ENCODE results near the gene RAET1G. TPM values are rescaled to one million over a fixed set of nuclear protein-coding genes. Genes with fewer than 3 reads are reported as not detected.

Gene RAET1G
- total RNA-seq, 1 donor from 2014 or later = not detected

GRCh38 chr6:149965194-149966020 lies 42.5 kb upstream of the RAET1G start:
- no peaks in the 10 kb centered on the region for H3K9me3 Mint-ChIP-seq
- H3K4me3 Mint-ChIP-seq = peak overlapping the region; percentile 91
- CTCF ChIA-PET = interaction anchor here (0.7 kb wide), 1 partner anchor 9 kb away, joined by 3 read pairs; no protein-coding TSS in a partner anchor
- peaks cover 27% of the 10 kb centered on the region for H3K4me1 Mint-ChIP-seq
- peak overlapping the region; percentile 13 for H3K27ac Mint-ChIP-seq
- H3K27me3 Mint-ChIP-seq = peaks cover 78% of the 10 kb centered on the region
- TF ChIP-seq, protein P1, sequence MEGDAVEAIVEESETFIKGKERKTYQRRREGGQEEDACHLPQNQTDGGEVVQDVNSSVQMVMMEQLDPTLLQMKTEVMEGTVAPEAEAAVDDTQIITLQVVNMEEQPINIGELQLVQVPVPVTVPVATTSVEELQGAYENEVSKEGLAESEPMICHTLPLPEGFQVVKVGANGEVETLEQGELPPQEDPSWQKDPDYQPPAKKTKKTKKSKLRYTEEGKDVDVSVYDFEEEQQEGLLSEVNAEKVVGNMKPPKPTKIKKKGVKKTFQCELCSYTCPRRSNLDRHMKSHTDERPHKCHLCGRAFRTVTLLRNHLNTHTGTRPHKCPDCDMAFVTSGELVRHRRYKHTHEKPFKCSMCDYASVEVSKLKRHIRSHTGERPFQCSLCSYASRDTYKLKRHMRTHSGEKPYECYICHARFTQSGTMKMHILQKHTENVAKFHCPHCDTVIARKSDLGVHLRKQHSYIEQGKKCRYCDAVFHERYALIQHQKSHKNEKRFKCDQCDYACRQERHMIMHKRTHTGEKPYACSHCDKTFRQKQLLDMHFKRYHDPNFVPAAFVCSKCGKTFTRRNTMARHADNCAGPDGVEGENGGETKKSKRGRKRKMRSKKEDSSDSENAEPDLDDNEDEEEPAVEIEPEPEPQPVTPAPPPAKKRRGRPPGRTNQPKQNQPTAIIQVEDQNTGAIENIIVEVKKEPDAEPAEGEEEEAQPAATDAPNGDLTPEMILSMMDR (IDR thresholded peaks at IDR 0.05) = no peak
- no peak for ATAC-seq (ENCODE audit: low read depth)
- POLR2A ChIA-PET = interaction anchor here (0.5 kb wide), 1 partner anchor 832 kb away, joined by 4 read pairs; no protein-coding TSS in a partner anchor
- DNase-seq = no peak
- intact Hi-C loops (cut with micrococcal nuclease) = no loop called here
- H3K36me3 Mint-ChIP-seq (ENCODE audit: low read depth) = peaks cover 2% of the 10 kb centered on the region

DNA sequence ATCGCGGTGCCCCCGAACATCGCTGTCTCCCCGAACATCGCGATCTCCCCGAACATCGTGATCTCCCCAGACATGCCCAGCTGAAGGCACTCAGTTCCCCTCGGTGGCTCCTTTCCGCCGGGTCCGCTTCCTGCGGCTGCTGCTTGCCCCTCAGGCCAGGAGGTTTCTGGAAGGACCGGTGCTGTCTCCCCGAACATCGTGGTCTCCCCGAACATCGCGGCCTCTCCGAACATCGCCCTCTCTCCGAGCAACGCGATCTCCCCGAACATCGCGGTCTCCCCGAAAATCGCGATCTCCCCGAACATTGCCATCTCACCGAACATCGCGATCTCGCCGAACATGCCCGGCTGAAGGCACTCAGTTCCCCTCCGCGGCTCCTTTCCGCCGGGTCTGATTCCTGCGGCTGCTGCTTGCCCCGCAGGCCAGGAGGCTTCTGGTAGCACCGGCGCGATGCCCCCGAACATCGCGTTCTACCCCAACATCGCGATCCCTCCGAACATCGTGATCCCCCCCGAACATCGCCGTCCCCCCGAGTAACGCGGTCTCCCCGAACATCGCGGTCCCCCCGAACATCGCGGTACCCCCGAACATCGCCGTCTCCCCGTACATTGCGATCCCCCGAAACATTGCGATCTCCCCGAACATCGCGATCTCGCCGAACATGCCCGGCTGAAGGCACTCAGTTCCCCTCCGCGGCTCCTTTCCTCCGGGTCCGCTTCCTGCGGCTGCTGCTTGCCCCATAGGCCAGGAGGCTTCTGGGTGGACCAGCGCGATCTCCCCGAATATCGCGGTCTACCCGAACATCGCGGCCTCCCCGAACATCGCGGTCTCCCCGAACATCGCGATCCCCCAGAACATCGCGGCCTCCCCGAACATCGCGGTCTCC lies 41.6 kb upstream of the RAET1G start:
- intact Hi-C loops (cut with micrococcal nuclease) = no loop called here
- POLR2A ChIA-PET = interaction anchor here (0.6 to 1.2 kb wide), 4 partner anchors 19 to 40 kb away, joined by 3 to 8 read pairs (median 4); no protein-coding TSS in a partner anchor
- Mint-ChIP-seq H3K27me3 (peaks cover 72% of the 10 kb centered on the region), H3K4me3 (peak overlapping the region; percentile 91), H3K9me3 (no peaks in the 10 kb centered on the region), H3K36me3 (ENCODE audit: low read depth) (peaks cover 2% of the 10 kb centered on the region), H3K27ac (peak overlapping the region; percentile 81), H3K4me1 (peaks cover 27% of the 10 kb centered on the region)
- CTCF ChIA-PET = interaction anchor here (0.6 kb wide), 1 partner anchor 53 kb away, joined by 3 read pairs; no protein-coding TSS in a partner anchor
- ATAC-seq (ENCODE audit: low read depth) = peak; percentile 3
- TF ChIP-seq, protein P1 (IDR thresholded peaks at IDR 0.05) = no peak
- DNase-seq = no peak

- Mint-ChIP-seq H3K4me1 (peaks cover 27% of the 10 kb centered on the region), H3K27ac (peak within 1 kb of the TSS; percentile 81), H3K27me3 (peaks cover 72% of the 10 kb centered on the region), H3K4me3 (peak within 1 kb of the TSS; percentile 91), H3K36me3 (ENCODE audit: low read depth) (peaks cover 2% of the 10 kb centered on the region), H3K9me3 (no peaks in the 10 kb centered on the region)
- ChIA-PET POLR2A (interaction anchor here (0.6 to 1.2 kb wide), 4 partner anchors 20 to 41 kb away, joined by 3 to 8 read pairs (median 4); no protein-coding TSS in a partner anchor), CTCF (interaction anchor here (0.6 kb wide), 1 partner anchor 53 kb away, joined by 3 read pairs; no protein-coding TSS in a partner anchor)
- TF ChIP-seq, protein P1 (IDR thresholded peaks at IDR 0.05) = no peak
- ATAC-seq (ENCODE audit: low read depth) (peak; percentile 74), DNase-seq (peak; percentile 76)
- intact Hi-C loops (cut with micrococcal nuclease) = loop anchor here (1.0 to 2.0 kb wide), 3 partner anchors 24 to 41 kb away; no protein-coding TSS in a partner anchor
Observed at GRCh38 chr6:149963462-149964307, 40.8 kb upstream of the RAET1G start, which contains the start of gene ULBP1. Gene ULBP1 (plus strand): TSS chr6:149963943. CDS start chr6:149964050, 107 bp downstream.

DNA sequence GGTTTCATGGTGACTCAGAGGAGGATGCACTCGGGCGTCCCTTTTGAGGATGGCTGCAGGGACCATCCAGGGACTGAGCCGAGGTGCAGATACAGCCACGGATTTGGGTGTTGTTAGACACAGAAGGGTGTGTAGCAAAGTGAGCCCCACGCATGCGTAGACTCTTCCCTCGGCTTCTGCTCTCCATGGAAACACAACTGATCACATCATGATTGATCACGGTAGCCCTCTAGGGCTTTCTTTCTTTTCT lies 40.2 kb upstream of the RAET1G start:
- ChIA-PET CTCF (no interaction called here), POLR2A (no interaction called here)
- Mint-ChIP-seq H3K9me3 (no peaks in the 10 kb centered on the region), H3K27me3 (peaks cover 69% of the 10 kb centered on the region), H3K4me3 (peak overlapping the region; percentile 91), H3K36me3 (ENCODE audit: low read depth) (peaks cover 2% of the 10 kb centered on the region), H3K27ac (peak overlapping the region; percentile 81), H3K4me1 (peaks cover 27% of the 10 kb centered on the region)
- TF ChIP-seq, protein P1 (IDR thresholded peaks at IDR 0.05) = no peak
- ATAC-seq (ENCODE audit: low read depth) = peak; percentile 34
- no peak for DNase-seq
- intact Hi-C loops (cut with micrococcal nuclease) = loop anchor here (1.0 to 2.0 kb wide), 3 partner anchors 24 to 41 kb away; no protein-coding TSS in a partner anchor
